Adrenal gland (tissue), 5 donors: ENCODE results near the gene IL1RAPL1.

ENCODE experiments used
- POLR2A ChIP-seq, 2 donors: fragments of 450-650 bp; IDR thresholded peaks; one replicate each; pipeline ENCODE4 v1.6.1; 2017; ENCODE audit warnings: antibody characterized with exemption in 2 of 2, mild to moderate bottlenecking in 2 of 2, moderate library complexity in 1 of 2
- TF ChIP-seq, protein P1 (sequence below), 6 experiments: fragments of 450-650 bp in 4 of 6; fragments of 200-600 bp in 2 of 6; sonication (generic) in 1 of 6; IDR thresholded peaks; 1 replicate in 5 of 6; 2 replicates in 1 of 6; pipeline versions ENCODE4 v1.5.1 to v1.8.0; 2016 to 2021; ENCODE audit warnings: antibody characterized with exemption in 6 of 6, mild to moderate bottlenecking in 2 of 6, moderate library complexity in 1 of 6
- donor health status: DM: no; HTN: no; CAD: no.

DNA sequence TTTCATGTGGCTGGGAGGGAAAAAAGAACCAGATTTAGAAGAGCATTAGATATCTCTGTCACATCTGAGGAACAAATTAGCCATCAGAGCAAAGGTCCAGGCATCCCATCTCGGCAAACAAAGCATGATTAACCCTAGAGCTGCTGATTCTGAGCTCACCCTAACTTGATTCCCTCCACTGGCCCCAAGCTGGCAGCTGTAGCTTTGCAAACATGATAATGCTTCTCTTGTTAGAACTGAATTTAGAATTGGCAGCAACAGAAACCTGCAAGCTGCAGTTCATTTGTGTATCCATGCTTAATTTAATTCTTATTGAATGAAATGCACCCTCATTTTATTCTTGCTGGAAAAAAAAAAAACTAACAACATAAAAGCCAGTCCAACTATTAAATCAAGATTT, 289.2 kb downstream of the IL1RAPL1 start:
- no peak for TF ChIP-seq POLR2A (IDR thresholded peaks at IDR 0.05)
- TF ChIP-seq, protein P1, sequence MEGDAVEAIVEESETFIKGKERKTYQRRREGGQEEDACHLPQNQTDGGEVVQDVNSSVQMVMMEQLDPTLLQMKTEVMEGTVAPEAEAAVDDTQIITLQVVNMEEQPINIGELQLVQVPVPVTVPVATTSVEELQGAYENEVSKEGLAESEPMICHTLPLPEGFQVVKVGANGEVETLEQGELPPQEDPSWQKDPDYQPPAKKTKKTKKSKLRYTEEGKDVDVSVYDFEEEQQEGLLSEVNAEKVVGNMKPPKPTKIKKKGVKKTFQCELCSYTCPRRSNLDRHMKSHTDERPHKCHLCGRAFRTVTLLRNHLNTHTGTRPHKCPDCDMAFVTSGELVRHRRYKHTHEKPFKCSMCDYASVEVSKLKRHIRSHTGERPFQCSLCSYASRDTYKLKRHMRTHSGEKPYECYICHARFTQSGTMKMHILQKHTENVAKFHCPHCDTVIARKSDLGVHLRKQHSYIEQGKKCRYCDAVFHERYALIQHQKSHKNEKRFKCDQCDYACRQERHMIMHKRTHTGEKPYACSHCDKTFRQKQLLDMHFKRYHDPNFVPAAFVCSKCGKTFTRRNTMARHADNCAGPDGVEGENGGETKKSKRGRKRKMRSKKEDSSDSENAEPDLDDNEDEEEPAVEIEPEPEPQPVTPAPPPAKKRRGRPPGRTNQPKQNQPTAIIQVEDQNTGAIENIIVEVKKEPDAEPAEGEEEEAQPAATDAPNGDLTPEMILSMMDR (IDR thresholded peaks at IDR 0.05) = no peak
